GM12801 (cell line): ENCODE results near the gene IL3.

ENCODE experiments used
- CTCF ChIP-seq: IDR thresholded peaks from one replicate; pipeline ENCODE4 v1.5.1; 2011; ENCODE audit warnings: control low read depth; ENCODE audit not compliant: insufficient read length; ENCODE audit errors: extremely low read depth

Gene IL3

GRCh38 chr5:132054697-132055440 is 5.6 kb upstream of the IL3 start:
- no peak for TF ChIP-seq CTCF

- no peak for TF ChIP-seq CTCF
Measured at GRCh38 chr5:132055441-132055807, 5.0 kb upstream of the IL3 start.

GRCh38 chr5:132055808-132056609 is 4.4 kb upstream of the IL3 start:
- TF ChIP-seq CTCF, result no peak

GRCh38 chr5:132056610-132057497 is 3.6 kb upstream of the IL3 start:
- no peak for TF ChIP-seq CTCF

GRCh38 chr5:132057498-132058255 is 2.8 kb upstream of the IL3 start:
- TF ChIP-seq CTCF, result no peak

GRCh38 chr5:132058646-132059042 is 1.8 kb upstream of the IL3 start:
- TF ChIP-seq CTCF, result no peak
